ENCODE results near the gene RUNDC3A.
"Not testable (repeated sequence)": the region's sequence is repeated elsewhere in the genome, so short reads cannot be mapped to it uniquely, and the experiment has no call there.

RUNDC3A gene

GRCh38 chr17:44361292-44362260, 53.2 kb downstream of the RUNDC3A start:
- DNase-seq: no peak

DNA sequence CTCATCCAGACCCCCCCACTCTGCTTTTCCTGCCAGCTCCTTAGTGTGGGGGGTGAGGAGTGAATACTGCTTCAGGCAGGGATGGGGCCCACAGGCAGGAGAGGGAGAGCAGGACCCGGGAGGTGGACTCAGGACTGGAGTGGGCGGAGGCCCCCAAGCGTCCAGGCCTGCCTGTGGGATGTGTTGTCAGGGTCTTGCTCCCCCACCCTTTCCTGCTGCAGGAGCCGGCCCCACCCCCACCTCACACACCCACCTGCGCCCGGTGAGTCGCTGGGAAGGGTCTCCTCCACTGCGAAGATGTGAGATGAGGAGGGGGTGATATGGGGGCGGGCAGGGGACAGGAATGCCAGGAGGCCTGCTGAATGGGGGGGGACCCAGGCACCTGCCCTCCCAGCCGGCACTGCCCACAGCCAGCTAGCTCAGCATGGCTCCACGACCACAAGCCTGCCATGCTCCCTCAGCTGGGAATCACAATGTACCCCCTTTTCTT, 54.1 kb downstream of the RUNDC3A start:
- no peak for DNase-seq

DNA sequence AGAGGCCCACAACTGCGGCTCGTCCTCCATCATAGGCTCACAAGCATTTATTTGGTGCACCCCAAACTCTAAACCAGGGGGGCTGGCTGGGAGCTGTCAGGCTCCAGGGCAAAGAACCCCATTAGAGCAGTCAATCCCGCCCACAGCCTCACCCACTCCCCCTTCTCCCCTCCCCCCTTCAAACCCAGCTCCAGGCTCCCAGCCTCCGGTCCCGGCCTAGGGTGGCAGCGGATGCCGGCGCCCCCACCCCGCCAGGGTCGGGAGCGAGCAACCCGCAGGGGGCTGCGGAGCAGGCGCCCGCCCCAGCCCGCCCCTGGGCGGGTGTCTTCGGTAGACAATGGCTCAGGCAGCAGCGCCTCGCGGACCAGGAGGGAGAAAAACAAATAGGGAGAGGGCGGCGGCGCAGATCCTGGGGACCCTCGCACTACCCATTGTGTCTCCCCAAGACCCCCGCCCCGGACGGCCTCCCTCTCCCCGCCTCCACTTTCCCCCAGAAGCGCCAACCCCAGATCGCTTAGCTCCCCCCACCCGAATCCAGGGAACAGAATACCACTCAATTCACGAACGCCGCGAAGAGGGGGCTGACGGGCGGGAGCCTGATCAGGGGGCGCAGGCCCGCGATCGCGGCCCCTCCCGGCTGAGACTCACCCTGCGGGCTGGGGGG, 54.7 kb downstream of the RUNDC3A start:
- no peak for DNase-seq

DNA sequence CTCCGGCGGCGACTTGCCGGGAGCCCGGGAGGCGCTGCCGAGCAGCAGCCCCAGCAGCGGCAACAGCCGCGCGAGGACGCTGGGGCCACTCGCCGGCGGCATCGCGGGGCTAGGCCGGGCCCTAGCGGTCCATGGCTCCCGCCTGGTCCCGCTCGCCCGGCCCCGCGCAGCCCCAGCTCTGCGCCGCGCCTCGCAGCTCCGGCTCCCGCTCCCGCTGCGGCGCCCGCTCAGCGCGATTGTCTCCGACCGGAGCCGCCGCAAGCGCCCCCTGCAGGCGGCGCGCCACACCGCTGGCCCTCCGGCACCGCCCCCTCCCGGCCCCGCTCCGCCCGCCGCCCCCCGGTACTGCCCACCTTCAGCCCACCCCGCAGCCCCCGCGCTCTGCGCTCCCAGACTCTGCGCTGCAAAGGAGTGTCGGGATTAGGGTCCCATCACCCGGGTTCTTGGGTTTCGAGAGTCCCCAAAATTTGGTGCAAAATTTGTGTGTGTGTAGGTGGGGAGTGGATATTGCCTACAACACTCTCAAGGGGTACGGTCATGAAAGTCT, 55.3 kb downstream of the RUNDC3A start, which contains the start of gene FAM171A2:
TSS of gene FAM171A2 (minus strand) at position 241 of the 547 bp plus-strand sequence. CDS start at position 102, 139 bp downstream.
- peak; percentile 43 for DNase-seq

- not testable (repeated sequence) for DNase-seq
Measured at GRCh38 chr17:44365051-44365450, 56.6 kb downstream of the RUNDC3A start.

- DNase-seq: no peak
Measured at GRCh38 chr17:44367231-44367979, 59.0 kb downstream of the RUNDC3A start.
